AG04450 (cell line): Measurements from ENCODE around the gene ZSCAN5A. TPM values are rescaled to one million over a fixed set of nuclear protein-coding genes. Genes with fewer than 3 reads are reported as not detected.
"Not testable (repeated sequence)": the region's sequence is repeated elsewhere in the genome, so short reads cannot be mapped to it uniquely, and the experiment has no call there.

Experiments
- CTCF ChIA-PET: fragments of 300-600, 350-600 bp; formaldehyde crosslinking; extraction: SDS; loops from one replicate; lab custom pipeline; 2022; ENCODE audit warnings: antibody characterized with exemption, inconsistent platforms; lab: Charles Lee
- POLR2A ChIA-PET: fragments of 350-600 bp; formaldehyde crosslinking; extraction: SDS; loops from one replicate; lab custom pipeline; 2021; ENCODE audit warnings: antibody characterized with exemption, inconsistent platforms; lab: Yijun Ruan, JAX
- DNase-seq: peaks from one replicate; pipeline ENCODE4 v3.0.0-alpha.2; 2011; ENCODE audit warnings: low read depth, low spot score
- H3K27ac ChIP-seq: one replicate; pipeline ENCODE4 v1.5.1; 2012; ENCODE audit warnings: low read depth, low read length, control low read depth
- H3K27me3 ChIP-seq: one replicate; pipeline ENCODE4 v1.6.0; 2012; ENCODE audit warnings: low read length; ENCODE audit not compliant: control insufficient read depth, insufficient read depth
- H3K4me3 ChIP-seq: 2 replicates; pipeline ENCODE4 v1.5.1; 2011; ENCODE audit warnings: mild to moderate bottlenecking, low read depth, low read length, control low read depth
- H3K9me3 ChIP-seq: 2 replicates; pipeline ENCODE4 v1.5.1; 2012; ENCODE audit warnings: low read length; ENCODE audit not compliant: control insufficient read depth, insufficient read depth
- CTCF ChIP-seq: IDR thresholded peaks from 2 replicates; pipeline ENCODE4 v1.5.1; 2011; ENCODE audit warnings: low read depth, low read length, control low read depth, inconsistent platforms
- polyA plus RNA-seq: library from polyadenylated mRNA; depleted of rRNA; stranded (reverse); fragments of >200 nt; gene quantifications from 2 replicates; pipeline ENCODE4 v1.2.3, GENCODE V29; 2011

The ZSCAN5A gene
- polyA plus RNA-seq, 1 experiment, result 3.7 TPM

- ChIA-PET POLR2A (no interaction called here), CTCF (no interaction called here)
- no peak for TF ChIP-seq CTCF
- peaks cover 19% of the 10 kb centered on the region for H3K9me3 ChIP-seq
- H3K27ac ChIP-seq, result no peak overlapping the region
- no peak overlapping the region for H3K4me3 ChIP-seq
- DNase-seq, result no peak
- no peaks in the 10 kb centered on the region for H3K27me3 ChIP-seq
These were observed 115.0 kb downstream of the ZSCAN5A start for GRCh38 chr19:56199687-56200086.

- CTCF ChIA-PET, result interaction anchor here (0.7 kb wide), 2 partner anchors 81 to 117 kb away, joined by 4 to 6 read pairs; no protein-coding TSS in a partner anchor
- POLR2A ChIA-PET, H3K27me3 ChIP-seq: not testable (repeated sequence)
These were observed 117.0 kb downstream of the ZSCAN5A start, which contains the start of gene ZSCAN5B for GRCh38 chr19:56197646-56198045. Gene ZSCAN5B (minus strand): TSS chr19:56197783. CDS start chr19:56193052, 4,731 bp downstream.

DNA sequence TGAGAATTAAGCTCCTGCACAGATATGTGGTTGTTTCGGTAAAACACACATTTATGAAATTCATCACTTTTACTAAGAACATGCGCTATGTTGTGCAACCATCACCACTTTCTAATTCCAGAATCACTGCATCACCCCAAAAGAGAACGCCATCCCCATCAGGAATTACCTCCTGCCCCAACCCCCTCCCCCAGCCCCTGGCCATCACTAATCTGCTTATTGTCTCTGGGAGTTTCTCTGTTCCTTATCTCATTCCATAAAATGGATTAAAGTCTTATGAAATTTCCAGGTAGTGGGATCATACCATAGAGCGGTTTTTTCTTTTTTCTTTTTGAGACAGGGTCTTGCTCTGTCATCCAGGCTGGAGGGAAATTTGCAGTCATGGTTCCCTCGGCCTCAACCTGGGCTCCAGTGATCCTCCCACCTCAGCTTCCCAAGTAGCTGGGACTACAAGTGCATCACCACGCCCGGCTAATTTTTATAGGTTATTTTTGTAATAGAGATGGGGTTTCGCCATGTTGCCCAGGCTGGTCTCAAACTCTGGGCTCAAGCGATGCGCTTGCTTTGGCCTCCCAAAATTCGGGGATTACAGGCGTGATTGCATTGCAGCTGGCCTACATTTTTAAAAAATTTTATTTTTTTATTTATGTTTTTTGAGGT is 120.5 kb downstream of the ZSCAN5A start:
- no peaks in the 10 kb centered on the region for H3K27me3 ChIP-seq
- no peak overlapping the region for H3K4me3 ChIP-seq
- POLR2A ChIA-PET, result interaction anchor here (0.7 kb wide), 1 partner anchor 51 kb away, joined by 3 read pairs; no protein-coding TSS in a partner anchor
- CTCF ChIA-PET, result interaction anchor here (0.7 kb wide), 1 partner anchor 128 kb away, joined by 3 read pairs; no protein-coding TSS in a partner anchor
- peaks cover 23% of the 10 kb centered on the region for H3K9me3 ChIP-seq
- no peak overlapping the region for H3K27ac ChIP-seq
- no peak for TF ChIP-seq CTCF
- DNase-seq, result no peak

More at GRCh38 chr19:56197646-56198045, 117.0 kb downstream of the ZSCAN5A start, which contains the start of gene ZSCAN5B:
- not testable (repeated sequence) for DNase-seq, H3K4me3 ChIP-seq, H3K27ac ChIP-seq
- peaks cover 19% of the 10 kb centered on the region for H3K9me3 ChIP-seq

DNA sequence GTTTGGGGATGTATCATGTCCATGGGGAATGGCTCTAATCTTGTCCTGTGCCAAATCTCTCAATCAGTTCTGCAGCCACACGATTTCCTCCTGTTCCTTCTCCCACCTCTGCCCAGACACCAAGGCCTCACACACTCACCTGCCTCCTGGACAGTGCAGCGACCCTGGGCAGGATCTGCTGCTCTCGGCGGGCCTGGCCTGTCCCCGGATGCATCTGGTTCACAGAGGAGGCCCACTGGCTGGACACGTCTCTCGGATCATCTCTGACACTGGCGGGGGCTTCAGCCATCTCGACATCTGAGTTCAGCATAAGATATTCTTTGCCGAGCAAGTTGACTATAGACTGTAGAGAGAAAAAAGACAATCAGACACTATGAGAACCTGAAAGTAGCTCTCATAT is 122.9 kb downstream of the ZSCAN5A start:
- peaks cover 13% of the 10 kb centered on the region for H3K9me3 ChIP-seq
- TF ChIP-seq CTCF, result no peak
- POLR2A ChIA-PET, result no interaction called here
- CTCF ChIA-PET, result no interaction called here
- DNase-seq, result no peak
- H3K27ac ChIP-seq, result no peak overlapping the region
- no peaks in the 10 kb centered on the region for H3K27me3 ChIP-seq
- H3K4me3 ChIP-seq, result no peak overlapping the region

DNA sequence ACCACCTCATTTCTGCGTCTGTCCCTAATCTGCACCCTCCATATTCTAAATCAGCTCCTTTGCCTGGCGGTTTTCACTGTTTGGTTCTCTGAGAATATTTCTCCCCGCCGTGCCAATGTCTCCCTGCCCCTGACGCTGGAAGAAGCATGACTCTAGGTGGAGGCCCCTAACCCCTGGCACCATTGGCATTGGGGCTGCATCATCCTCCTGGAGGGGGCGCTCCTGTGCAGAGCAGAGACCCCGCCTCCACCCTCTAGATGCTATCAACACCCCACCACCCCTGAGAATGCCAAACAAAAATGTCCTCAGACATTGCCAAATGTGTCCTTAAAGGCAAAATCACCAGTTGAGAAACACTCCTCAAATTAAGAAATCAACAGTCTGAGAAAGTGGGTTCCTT is 123.5 kb downstream of the ZSCAN5A start:
- no peak overlapping the region for H3K4me3 ChIP-seq
- no peaks in the 10 kb centered on the region for H3K27me3 ChIP-seq
- CTCF ChIA-PET, result no interaction called here
- TF ChIP-seq CTCF, result no peak
- H3K27ac ChIP-seq, result no peak overlapping the region
- no peak for DNase-seq
- POLR2A ChIA-PET, result no interaction called here
- H3K9me3 ChIP-seq, result peaks cover 8% of the 10 kb centered on the region
